Ovary (tissue), 9 donors: ENCODE data around the gene ST6GALNAC4. TPM values are rescaled to one million over a fixed set of nuclear protein-coding genes. Genes with fewer than 3 reads are reported as not detected.

Source experiments
- DNase-seq, 5 donors: peaks; one replicate each; pipeline ENCODE4 v3.0.0-alpha.2; 2019 to 2020
- H3K27ac ChIP-seq, 2 donors: fragments of 200-600 bp; one replicate each; pipeline versions ENCODE4 v1.5.1 to v1.8.0; 2019 to 2022
- H3K27me3 ChIP-seq: fragments of 200-600 bp; one replicate; pipeline ENCODE4 v1.8.0; 2022
- H3K36me3 ChIP-seq: fragments of 200-600 bp; sonication (generic); one replicate; pipeline ENCODE4 v1.5.1; 2019
- H3K4me1 ChIP-seq: one replicate; pipeline ENCODE4 v1.8.1; 2013; ENCODE audit warnings: mild to moderate bottlenecking, moderate library complexity; ENCODE audit not compliant: insufficient read depth
- H3K4me3 ChIP-seq: fragments of 200-600 bp; sonication (generic); one replicate; pipeline ENCODE4 v1.5.1; 2017
- H3K9me3 ChIP-seq, 2 donors: fragments of 200-600 bp in 1 of 2; sonication (generic) in 1 of 2; one replicate each; pipeline versions ENCODE4 v1.5.1 to v1.8.1; 2013 to 2019; ENCODE audit warnings: mild to moderate bottlenecking in 1 of 2, moderate library complexity in 1 of 2
- EP300 ChIP-seq: sonication (generic); formaldehyde crosslinking; IDR thresholded peaks from one replicate; pipeline ENCODE4 v1.6.1; 2017; ENCODE audit warnings: antibody characterized with exemption
- POLR2A ChIP-seq: fragments of 450-650 bp; IDR thresholded peaks from one replicate; pipeline ENCODE4 v1.6.1; 2017; ENCODE audit warnings: antibody characterized with exemption, mild to moderate bottlenecking, moderate library complexity
- WGBS, 3 donors: extraction: QIAGEN DNeasy Blood & Tissue Kit in 1 of 3; methylation state at CpG; one replicate each; pipeline versions ENCODE4 v1.1.5 to v1.1.7; 2013 to 2017; 5-methylcytosine and 5-hydroxymethylcytosine counted together
- intact Hi-C, 4 donors: fragments of 100-400 bp; cut with DNase I; formaldehyde crosslinking; loops; one replicate each; pipeline versions ENCODE4 v1.11.0 to v1.15.1; 2022 to 2023
- polyA plus RNA-seq, 2 donors: library from polyadenylated mRNA; stranded (reverse); fragments of 200-250 nt in 1 of 2; fragments of 350-450 nt in 1 of 2; fragmentation: Illumina TruSeq in 1 of 2; extraction: RNeasy Lipid Tissue Mini Kit (QIAGEN cat#74804) in 1 of 2; gene quantifications; one replicate each; pipeline ENCODE4 v1.2.3, GENCODE V29; 2013 to 2014
- total RNA-seq, 7 donors: library from RNA; depleted of rRNA in 2 of 7; stranded (reverse); fragments of >200 nt in 2 of 7; fragmentation: NEBNext Ultra II Directional in 3 of 7; extraction: Animal tissue kit (Norgen Biotek cat#: 25700) in 3 of 7; gene quantifications; one replicate each; pipeline versions ENCODE4 v1.1.0 to v1.2.4, GENCODE V29; 2016 to 2023
- TF ChIP-seq, protein P1 (sequence below), 3 donors: fragments of 450-650 bp in 2 of 3; fragments of 200-600 bp in 1 of 3; IDR thresholded peaks; one replicate each; pipeline versions ENCODE4 v1.5.1 to v1.8.0; 2016 to 2022; ENCODE audit warnings: antibody characterized with exemption in 3 of 3, mild to moderate bottlenecking in 1 of 3
- donor health status: DM: no; HTN: no; CAD: no; lungs with moderate emphysema.
- donor health status: DM: no; HTN: no; CAD: no.
- donor health status: Bipolar disorder and iron deficiency.
- donor health status: DM: yes; HTN: yes; CAD: no.
- donor health status: DM: no; HTN: no; CAD: no.
- donor health status: DM: yes; HTN: yes; CAD: no.

ST6GALNAC4 gene
- total and polyA plus RNA-seq, 9 donors, result 2.2 to 58.4 (median 45.8) TPM

DNA sequence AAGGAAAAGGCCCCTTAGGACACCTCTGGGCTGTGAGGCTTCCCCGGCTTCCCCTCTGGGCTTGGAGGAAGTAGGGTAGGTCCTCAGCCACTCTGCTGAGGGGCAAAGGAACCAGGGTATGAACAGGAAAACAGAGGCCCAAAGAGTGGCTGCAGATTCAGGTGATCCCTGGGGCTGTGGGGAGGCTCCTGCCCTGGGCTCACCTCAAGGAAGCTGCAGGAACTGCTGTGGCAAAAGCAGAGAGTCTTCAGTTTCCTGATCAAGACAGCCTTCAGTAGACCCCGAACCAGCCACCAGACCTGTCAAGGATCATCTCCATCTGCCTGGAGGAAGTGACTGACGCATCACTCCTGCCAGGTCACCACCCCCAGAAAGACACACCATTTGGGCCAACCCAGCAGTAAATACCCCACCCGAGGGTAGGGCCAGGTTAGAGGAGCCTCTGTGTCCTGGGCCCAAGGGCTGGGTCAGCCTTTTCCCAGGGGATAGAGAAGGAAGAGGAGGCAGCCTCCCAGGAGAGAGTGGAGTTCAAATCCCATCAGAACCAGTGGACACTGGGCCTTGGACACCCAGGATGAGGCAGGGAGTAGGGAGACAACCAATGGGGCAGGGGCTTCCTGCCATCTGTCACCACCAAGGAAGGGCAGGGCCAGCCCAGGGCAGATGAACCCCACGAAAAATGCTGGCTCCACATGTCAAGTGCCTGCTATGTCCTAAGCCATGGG lies 11.7 kb downstream of the ST6GALNAC4 start:
- TF ChIP-seq, protein P1, sequence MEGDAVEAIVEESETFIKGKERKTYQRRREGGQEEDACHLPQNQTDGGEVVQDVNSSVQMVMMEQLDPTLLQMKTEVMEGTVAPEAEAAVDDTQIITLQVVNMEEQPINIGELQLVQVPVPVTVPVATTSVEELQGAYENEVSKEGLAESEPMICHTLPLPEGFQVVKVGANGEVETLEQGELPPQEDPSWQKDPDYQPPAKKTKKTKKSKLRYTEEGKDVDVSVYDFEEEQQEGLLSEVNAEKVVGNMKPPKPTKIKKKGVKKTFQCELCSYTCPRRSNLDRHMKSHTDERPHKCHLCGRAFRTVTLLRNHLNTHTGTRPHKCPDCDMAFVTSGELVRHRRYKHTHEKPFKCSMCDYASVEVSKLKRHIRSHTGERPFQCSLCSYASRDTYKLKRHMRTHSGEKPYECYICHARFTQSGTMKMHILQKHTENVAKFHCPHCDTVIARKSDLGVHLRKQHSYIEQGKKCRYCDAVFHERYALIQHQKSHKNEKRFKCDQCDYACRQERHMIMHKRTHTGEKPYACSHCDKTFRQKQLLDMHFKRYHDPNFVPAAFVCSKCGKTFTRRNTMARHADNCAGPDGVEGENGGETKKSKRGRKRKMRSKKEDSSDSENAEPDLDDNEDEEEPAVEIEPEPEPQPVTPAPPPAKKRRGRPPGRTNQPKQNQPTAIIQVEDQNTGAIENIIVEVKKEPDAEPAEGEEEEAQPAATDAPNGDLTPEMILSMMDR (IDR thresholded peaks at IDR 0.05), result no peak
- TF ChIP-seq POLR2A (no peak), EP300 (no peak)
- no peaks in the 10 kb centered on the region for H3K36me3 ChIP-seq
- DNase-seq, result peak in 1 of 5 donors; percentile 30
- no peaks in the 10 kb centered on the region for H3K9me3 ChIP-seq
- H3K4me3 ChIP-seq, result no peak overlapping the region
- intact Hi-C loops, result no loop called here
- 68 to 82% (median 69%) methylated on average over 5 of the region's 5 CpGs for WGBS, 3 donors
- H3K27me3 ChIP-seq, result no peaks in the 10 kb centered on the region
- H3K4me1 ChIP-seq, result peaks cover 21% of the 10 kb centered on the region
- peak overlapping the region; percentile 13 to 86 for H3K27ac ChIP-seq

DNA sequence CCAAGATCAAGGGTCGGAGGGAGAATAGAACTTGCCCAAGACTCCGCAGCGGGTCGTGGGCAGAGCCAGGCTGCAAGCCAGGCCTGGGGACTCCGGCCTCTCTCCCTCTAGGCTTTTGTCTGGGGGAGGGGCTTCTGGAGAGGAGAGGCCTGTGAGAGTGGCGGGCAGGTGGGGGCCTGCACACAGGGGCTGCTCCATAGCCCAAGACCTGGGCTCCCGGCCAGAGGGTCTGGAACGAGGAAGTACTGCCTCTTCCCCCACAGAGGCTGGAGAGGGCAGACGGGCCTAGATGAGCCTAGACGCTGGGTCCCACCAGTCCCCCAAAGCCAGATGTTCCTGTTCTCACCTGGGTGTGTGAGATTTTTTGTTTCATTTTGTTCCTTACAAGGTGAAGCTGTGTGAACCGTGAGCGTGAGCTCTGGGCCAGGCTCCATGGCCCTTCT lies 12.3 kb downstream of the ST6GALNAC4 start:
- Histone ChIP-seq H3K9me3 (no peaks in the 10 kb centered on the region), H3K27me3 (no peaks in the 10 kb centered on the region), H3K36me3 (no peaks in the 10 kb centered on the region), H3K4me3 (no peak overlapping the region), H3K4me1 (peaks cover 27% of the 10 kb centered on the region), H3K27ac (peak overlapping the region; percentile 13 to 86)
- TF ChIP-seq POLR2A, result no peak
- no peak for TF ChIP-seq EP300
- TF ChIP-seq, protein P1 (IDR thresholded peaks at IDR 0.05), result no peak
- DNase-seq, result peak; percentile 73 to 90 (median 84)
- 9 to 14% (median 12%) methylated on average over 12 of the region's 12 CpGs for WGBS, 3 donors
- intact Hi-C loops, result no loop called here

DNA sequence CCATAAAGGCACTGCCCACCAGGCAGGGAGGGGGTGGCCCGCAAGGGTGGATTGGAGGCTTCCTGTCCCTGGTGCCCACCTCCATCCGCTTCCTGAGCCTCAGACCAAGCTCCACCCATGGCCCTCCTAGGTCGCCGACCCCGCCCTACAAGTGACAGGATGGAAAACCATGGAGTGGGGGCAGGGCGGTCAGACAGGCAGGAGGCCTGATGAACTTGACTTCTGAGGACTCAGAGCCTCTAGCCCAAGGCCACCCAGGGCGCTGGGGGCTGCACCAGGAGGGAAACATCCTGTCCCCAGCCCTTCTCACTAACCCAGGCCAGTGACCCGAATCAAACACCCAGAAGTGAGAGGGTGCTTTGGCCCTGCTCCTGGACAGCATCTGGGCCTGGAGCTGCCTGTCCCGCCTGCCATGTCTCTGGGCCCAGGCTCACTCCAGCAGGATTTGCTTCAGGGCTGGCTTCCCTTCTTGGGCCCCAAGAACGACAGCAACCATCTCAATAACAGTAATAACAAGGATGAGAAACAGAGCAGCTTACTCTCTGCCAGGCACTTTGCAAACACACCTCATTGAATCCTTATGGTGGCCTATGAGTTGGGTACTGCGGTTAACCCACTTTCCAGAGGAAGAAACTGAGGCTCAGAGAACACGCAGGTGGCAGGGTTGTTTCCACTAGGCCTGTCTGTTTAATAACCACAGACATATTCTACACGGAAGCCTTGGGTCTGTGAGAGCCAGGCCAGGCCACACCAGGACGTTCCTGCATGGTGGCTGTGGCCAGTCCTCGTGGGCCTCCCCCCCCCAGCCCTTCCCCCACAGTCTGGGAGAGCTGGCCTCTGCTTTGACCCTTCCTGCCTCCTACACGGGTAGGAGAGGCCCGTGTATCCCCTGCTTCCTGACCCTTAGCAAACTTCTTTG lies 13.0 kb downstream of the ST6GALNAC4 start:
- H3K4me3 ChIP-seq, result no peak overlapping the region
- no peaks in the 10 kb centered on the region for H3K27me3 ChIP-seq
- 36 to 44% (median 40%) methylated on average over 17 of the region's 17 CpGs for WGBS, 3 donors
- H3K9me3 ChIP-seq, result no peaks in the 10 kb centered on the region
- intact Hi-C loops, result no loop called here
- peak overlapping the region; percentile 13 to 86 for H3K27ac ChIP-seq
- TF ChIP-seq POLR2A (no peak), EP300 (no peak)
- TF ChIP-seq, protein P1 (IDR thresholded peaks at IDR 0.05), result no peak
- peaks cover 27% of the 10 kb centered on the region for H3K4me1 ChIP-seq
- DNase-seq, result peak; percentile 53 to 75 (median 71)
- no peaks in the 10 kb centered on the region for H3K36me3 ChIP-seq

DNA sequence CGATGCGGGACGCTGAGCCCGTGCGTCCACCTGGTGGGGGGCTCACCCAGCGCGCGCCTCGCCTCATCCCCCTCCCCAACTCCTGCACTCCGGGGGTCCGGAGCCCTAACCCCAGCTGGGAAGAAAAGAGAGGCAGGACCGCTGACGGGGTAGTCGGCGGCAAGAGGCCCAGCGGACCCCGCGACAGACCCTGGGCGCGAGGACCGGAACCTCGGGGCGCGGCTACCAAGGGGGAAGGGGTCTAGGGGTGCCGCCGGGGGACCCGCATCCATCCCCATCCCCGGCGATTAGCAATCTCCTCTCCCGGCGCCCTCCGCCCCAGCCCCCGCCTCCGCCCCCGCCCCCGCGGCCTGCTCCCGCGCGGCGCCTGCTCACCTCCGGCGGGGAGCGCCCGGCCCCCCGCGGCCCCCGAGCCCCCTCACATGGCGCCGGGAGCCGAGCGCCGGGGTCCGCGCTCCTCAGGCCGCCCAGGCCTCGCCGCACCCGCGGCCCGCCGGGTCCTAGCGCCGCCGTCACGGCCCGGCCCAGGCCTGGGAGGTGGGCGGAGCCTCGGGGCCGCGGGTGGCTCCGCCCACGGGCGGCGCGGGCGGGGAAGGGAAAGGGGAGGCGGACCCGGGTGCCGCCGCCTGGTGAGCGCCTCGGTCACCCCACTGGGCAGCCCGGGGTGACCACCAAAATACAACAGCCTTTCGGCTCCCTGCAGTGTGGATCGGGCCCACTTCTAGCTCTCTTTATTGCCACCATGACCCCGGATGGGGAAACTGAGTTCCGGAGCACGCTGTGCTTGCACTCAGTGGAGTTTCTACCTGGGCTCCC lies 17.5 kb downstream of the ST6GALNAC4 start, which contains the start of gene ST6GALNAC6:
TSS of gene ST6GALNAC6 (minus strand) at position 476 of the 816 bp plus-strand sequence. CDS start 1,622 bp downstream, outside the sequence.
- Histone ChIP-seq H3K4me3 (peak within 1 kb of the TSS; percentile 82), H3K36me3 (no peaks in the 10 kb centered on the region), H3K27me3 (no peaks in the 10 kb centered on the region), H3K27ac (peak within 1 kb of the TSS; percentile 74 to 97), H3K9me3 (no peaks in the 10 kb centered on the region), H3K4me1 (peaks cover 33% of the 10 kb centered on the region)
- 0 to 1% (median 1%) methylated on average over 33 to 89 of the region's 89 CpGs for WGBS, 3 donors
- TF ChIP-seq, protein P1 (IDR thresholded peaks at IDR 0.05), result no peak
- peak; percentile 55 for TF ChIP-seq POLR2A
- intact Hi-C loops, result no loop called here
- peak; percentile 77 to 87 (median 84) for DNase-seq
